ENCODE measurements around the gene PLAU.
"Not testable (repeated sequence)": the region's sequence is repeated elsewhere in the genome, so short reads cannot be mapped to it uniquely, and the experiment has no call there.

Gene PLAU

DNA sequence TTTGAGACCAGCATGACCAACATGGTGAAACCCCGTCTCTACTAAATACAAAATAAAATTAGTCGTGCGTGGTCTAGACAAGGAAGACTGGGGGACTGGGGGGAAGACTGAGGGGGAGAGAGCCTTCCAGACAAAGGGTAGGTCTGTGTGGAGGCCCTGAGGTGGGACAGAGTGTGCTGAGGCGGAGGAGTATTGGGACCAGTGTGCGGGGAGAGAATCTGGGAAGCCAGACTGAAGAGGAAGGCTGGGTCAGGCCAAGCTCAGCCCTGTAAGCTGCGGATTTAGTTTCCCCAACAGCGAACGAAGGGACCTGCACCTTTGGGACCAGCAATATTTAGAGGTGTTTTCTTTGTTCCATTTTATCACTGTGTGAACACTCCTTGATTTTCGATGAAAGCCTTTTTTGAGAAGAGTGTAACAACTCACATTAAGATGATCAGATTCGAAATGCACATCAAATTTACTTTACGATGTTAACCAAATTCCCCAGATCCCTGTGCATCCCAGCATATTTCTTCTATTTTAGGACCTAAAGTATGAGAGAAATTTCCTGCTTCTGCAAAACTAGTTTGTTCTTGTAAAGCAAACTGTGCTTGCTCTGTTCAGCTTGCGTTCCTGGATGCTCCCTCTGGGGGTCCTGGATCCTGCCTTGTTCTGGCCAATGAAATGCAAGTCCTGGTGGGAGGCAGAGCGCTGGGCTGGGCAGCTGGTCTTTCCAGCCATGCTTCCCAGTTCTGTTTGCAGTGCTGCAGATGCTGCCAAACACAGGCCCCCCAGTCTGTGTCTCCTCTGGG is 39.4 kb downstream of the PLAU start:
- DNase-seq (ENCODE audit: low read depth) = peak; percentile 72

DNA sequence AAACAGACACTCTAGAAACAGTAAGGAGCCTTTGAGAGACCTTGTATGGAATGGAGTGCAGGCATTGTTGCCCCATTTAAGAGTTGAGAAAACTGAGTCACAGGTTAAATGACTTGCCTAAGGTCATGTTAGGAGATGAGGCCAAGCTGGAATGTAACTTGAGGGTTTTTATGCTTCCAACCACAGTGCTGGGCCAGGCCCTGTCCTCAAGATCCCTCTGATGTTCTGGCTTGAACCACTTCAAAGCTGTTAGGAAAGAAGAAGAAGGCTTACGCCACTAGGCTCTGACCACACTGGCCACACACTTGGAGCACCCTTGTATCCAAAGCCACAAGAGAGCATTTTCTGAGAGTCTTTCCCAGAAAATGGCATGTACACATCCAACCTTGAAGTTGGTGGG is 42.7 kb downstream of the PLAU start:
- DNase-seq (ENCODE audit: low read depth) = peak; percentile 65

GRCh38 chr10:73954737-73955136 is 43.8 kb downstream of the PLAU start:
- DNase-seq (ENCODE audit: low read depth) = no peak

DNA sequence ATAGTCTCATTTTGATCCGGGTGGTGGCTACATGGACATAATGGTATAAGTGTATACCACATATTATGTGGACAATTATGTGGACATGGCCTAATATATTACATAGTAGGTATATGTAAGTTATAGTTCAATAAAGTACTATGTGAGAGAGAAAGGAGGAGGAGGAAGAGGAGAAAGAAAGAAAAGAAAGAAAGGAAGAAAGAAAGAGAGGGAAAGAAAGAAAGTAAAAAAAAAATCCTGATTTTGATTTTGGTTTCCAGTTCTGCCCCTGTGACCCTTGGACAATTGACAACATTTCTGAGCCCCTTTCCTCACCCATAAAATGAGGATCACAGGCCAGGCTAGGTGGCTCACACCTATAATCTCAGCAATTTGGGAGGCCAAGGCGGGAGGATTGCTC is 44.8 kb downstream of the PLAU start:
- DNase-seq (ENCODE audit: low read depth) = no peak

GRCh38 chr10:73956476-73957359 is 45.8 kb downstream of the PLAU start:
- DNase-seq (ENCODE audit: low read depth) = peak; percentile 61

DNA sequence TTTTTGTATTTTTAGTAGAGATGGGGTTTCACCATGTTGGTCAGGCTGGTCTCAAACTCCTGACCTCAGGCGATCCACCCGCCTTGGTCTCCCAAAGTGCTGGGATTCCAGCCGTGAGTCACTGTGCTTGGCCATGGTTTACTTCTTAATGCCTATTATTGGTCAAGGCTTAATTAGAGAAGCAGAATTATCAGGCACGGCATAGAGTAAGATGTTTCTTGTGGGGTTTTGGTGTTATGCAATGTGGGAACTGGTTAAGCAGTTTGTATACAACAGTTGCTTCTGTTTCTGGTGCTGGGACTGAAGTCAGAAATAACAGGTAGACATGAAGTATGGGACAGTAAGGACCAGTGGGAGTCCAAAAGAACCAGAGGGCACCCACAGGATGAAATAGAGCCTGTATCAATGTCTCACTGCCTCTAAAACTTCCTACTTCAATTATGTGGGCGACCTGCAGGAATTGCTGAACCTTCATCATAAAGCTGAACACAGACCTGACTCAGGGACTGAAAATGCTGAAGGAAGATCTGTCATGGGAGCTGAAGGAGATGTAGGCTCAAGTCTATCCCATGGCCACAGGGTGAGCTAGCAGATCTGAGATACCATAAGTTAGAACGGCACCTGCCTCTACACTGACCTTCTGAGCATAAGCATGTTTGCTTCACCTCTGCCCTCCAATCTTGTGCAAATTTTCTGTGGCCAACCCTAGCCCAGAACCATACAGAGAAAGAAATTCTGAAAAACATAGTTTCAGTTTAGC is 48.7 kb downstream of the PLAU start:
- DNase-seq (ENCODE audit: low read depth) = peak; percentile 63

DNA sequence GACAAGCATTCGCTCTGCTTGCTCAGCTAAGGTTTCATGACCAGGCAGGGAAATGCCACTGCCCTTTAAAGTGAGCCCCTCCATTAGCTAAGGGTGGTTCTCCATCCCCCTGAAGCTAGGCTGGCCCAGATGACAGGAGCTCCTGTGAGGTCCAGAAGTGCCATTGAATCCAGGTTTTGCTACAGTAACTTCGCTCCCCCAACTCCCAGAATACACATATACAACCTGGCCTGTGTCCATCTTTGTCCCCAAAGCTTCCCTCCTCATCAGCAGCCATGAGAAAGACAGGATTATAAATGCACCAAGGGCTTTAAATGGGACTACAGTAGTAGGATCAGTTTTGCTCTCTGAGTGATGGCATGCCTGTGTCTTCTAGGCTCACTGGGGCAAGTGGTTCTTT is 51.5 kb downstream of the PLAU start:
- DNase-seq (ENCODE audit: low read depth) = no peak

DNA sequence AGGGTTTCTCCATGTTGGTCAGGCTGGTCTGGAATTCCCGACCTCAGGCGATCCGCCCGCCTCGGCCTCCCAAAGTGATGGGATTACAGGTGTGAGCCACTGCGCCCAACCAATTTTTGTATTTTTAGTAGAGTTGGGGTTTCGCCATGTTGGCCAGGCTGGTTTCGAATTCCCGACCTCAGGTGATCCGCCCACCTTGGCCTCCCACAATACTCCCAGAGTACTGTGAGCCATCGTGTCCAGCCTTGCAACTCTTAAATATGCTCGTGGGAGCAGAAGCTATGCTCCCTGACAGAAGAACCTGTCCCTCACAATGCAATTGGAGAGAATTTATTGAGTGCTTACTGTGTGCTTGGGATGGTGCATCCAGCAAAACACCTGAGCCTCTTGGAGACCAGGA is 52.6 kb downstream of the PLAU start:
- DNase-seq (ENCODE audit: low read depth) = not testable (repeated sequence)

DNA sequence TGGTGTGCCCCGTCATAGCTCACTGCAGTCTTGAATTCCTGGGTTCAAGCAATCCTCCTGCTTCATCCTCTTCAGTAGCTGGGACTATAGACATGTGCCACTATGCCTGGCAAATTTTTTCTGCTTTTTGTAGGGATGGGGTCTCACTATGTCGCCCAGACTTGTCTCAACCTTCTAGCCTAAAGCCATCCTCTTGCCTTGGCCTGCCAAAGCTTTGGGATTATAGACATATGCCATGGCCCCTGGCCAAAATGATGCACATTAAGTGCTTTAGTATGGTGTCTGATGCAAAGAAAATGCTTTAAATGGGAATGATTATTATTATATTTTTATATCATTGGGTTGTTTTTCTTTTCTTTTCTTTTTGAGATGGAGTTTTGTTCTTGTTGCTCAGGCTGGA is 53.8 kb downstream of the PLAU start:
- no peak for DNase-seq (ENCODE audit: low read depth)

DNA sequence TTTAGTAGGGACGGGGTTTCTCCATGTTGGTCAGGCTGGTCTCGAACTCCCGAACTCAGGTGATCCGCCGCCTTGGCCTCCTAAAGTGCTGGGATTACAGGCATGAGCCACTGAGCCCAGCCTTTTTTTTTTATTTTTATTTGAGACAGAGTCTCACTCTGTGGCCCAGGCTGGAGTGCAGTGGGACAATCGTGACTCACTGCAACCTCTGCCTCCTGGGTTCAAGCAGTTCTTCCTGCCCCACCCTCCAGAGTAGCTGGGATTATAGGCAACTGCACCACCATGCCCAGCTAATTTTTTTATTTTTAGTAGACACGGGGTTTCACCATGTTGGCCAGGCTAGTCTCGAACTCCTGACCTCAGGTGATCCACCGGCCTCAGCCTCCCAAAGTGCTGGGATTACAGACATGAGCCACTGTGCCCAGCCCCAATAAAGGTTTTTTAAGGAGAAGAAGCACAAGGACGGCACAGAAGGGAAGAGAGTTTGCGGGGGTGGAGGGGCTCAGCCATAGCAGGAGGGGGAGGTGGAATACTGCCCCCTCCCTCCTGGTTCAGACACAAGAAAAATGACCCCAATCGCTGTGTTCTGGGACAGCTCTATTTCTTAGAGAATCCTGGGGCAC is 54.4 kb downstream of the PLAU start:
- peak; percentile 62 for DNase-seq (ENCODE audit: low read depth)

DNA sequence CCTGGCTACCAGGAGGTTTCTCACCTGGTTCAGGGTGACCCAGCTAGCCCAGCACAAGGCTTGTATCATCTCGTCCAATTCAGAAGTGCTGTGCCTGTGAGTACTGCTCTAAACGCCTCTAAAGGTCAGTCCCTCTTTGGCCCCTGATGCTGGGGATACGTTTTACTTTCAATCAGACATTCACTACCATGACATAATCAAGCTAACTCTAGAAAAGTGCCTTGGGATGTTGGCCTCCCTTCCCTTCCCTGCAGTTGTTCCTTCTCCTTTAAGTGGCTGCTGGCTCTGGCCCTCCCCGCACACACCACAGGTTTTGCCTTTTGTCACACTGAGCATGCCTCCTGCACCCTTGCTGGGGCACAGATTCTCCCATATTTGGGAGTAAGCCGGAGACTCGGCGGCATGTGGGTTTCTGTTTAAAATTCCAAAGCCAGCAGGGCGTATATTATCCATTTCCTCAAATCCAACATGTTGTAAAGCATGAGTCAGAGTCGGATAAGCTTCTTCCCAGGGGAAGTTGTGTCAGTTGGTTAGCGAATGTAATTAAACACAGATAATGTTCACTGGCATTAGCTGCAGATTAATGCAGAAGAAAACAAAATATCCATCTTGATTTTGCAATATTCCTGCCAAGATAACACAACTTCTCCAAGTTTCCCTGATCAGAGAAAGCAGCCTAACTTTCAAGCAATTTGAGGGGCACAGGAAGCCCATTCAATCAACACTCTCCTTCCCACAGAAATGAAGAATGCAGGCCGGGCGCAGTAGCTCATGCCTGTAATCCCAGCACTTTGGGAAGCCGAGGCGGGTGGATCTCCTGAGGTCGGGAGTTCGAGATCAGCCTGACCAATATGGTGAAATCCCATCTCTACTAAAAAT is 55.2 kb downstream of the PLAU start:
- DNase-seq (ENCODE audit: low read depth) = peak; percentile 100

GRCh38 chr10:73967022-73967429 is 56.1 kb downstream of the PLAU start:
- DNase-seq (ENCODE audit: low read depth) = no peak
